H1 (cell line): Measurements from ENCODE around the gene KIAA1671. TPM values are rescaled to one million over a fixed set of nuclear protein-coding genes. Genes with fewer than 3 reads are reported as not detected.

Source experiments
- CHD7 ChIP-seq: fragments of 300-600 bp; sonication (generic); IDR thresholded peaks from 2 replicates; pipeline ENCODE4 v1.7.1; 2012; ENCODE audit warnings: low read length, moderate library complexity, mild to moderate bottlenecking, inconsistent platforms; ENCODE audit not compliant: insufficient replicate concordance
- HDAC6 ChIP-seq: IDR thresholded peaks from one replicate; pipeline ENCODE4 v1.7.1; 2012; ENCODE audit warnings: low read depth, mild to moderate bottlenecking, inconsistent platforms, low read length, moderate library complexity
- POLR2A ChIP-seq, 2 experiments: IDR thresholded peaks; 1 replicate in 1 of 2; 2 replicates in 1 of 2; pipeline ENCODE4 v1.6.1; 2011; ENCODE audit warnings: low read depth in 2 of 2, low read length in 2 of 2, mild to moderate bottlenecking in 2 of 2; ENCODE audit errors: control extremely low read depth in 1 of 2
- polyA plus RNA-seq, 7 experiments: library from polyadenylated mRNA; depleted of rRNA in 3 of 7; stranded (reverse) in 5 of 7; unstranded in 2 of 7; fragments of >200 nt in 5 of 7; fragments of 200-250 nt in 2 of 7; gene quantifications; 1 replicate in 5 of 7; 2 replicates in 1 of 7; 4 replicates in 1 of 7; pipeline versions ENCODE4 v1.2.1 to v1.2.3, GENCODE V29; 2011 to 2013; ENCODE audit warnings: missing spikeins in 2 of 7, mixed read lengths in 2 of 7
- total RNA-seq: library from RNA; stranded (reverse); fragmentation: NEBNext Ultra II Directional; extraction: Animal tissue kit (Norgen Biotek cat#: 25700); gene quantifications from 2 replicates; pipeline ENCODE4 v1.2.1, GENCODE V29; 2021

KIAA1671 gene
- total and polyA plus RNA-seq, 2 of the 8 experiments (the other 6 are each of a cell fraction or from before 2014, with no cell fraction given): 6.4 to 23.9 TPM

GRCh38 chr22:25134028-25134427, 181.5 kb downstream of the KIAA1671 start (continued):
- TF ChIP-seq CHD7: no peak
- TF ChIP-seq HDAC6: no peak
- no peak for TF ChIP-seq POLR2A (IDR thresholded peaks at IDR 0.05; ENCODE audit: control extremely low read depth in 1 of 2, low read depth in 2 of 2, low read length in 2 of 2)
